LNCAP (cell line): ENCODE results near the gene TROAP.

Source experiments
- TF ChIP-seq, protein P1 (sequence below): fragments of 450-650 bp; IDR thresholded peaks from 2 replicates; pipeline ENCODE4 v1.5.1; 2017; ENCODE audit warnings: mild to moderate bottlenecking

TROAP gene

DNA sequence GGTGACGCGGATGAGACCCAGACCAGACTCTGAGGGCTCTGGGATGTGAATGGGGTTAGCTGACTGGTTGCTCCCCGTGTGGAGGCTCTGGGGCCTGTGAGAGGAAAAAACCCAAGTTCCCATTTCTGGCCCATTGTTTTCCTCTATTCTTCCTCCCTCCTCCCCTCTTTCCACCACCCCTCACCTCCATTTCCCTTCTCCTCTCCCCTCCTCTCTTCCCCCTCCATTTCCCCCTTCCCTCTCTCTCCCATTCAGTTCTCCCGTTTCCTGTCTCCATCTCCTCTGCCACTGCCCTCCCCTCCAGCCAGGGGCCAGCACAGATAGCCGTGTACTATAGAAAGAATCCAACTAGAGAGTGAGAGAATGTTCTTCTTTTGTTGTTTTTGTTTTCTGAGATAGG, 40.8 kb upstream of the TROAP start:
- TF ChIP-seq, protein P1, sequence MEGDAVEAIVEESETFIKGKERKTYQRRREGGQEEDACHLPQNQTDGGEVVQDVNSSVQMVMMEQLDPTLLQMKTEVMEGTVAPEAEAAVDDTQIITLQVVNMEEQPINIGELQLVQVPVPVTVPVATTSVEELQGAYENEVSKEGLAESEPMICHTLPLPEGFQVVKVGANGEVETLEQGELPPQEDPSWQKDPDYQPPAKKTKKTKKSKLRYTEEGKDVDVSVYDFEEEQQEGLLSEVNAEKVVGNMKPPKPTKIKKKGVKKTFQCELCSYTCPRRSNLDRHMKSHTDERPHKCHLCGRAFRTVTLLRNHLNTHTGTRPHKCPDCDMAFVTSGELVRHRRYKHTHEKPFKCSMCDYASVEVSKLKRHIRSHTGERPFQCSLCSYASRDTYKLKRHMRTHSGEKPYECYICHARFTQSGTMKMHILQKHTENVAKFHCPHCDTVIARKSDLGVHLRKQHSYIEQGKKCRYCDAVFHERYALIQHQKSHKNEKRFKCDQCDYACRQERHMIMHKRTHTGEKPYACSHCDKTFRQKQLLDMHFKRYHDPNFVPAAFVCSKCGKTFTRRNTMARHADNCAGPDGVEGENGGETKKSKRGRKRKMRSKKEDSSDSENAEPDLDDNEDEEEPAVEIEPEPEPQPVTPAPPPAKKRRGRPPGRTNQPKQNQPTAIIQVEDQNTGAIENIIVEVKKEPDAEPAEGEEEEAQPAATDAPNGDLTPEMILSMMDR, result no peak

DNA sequence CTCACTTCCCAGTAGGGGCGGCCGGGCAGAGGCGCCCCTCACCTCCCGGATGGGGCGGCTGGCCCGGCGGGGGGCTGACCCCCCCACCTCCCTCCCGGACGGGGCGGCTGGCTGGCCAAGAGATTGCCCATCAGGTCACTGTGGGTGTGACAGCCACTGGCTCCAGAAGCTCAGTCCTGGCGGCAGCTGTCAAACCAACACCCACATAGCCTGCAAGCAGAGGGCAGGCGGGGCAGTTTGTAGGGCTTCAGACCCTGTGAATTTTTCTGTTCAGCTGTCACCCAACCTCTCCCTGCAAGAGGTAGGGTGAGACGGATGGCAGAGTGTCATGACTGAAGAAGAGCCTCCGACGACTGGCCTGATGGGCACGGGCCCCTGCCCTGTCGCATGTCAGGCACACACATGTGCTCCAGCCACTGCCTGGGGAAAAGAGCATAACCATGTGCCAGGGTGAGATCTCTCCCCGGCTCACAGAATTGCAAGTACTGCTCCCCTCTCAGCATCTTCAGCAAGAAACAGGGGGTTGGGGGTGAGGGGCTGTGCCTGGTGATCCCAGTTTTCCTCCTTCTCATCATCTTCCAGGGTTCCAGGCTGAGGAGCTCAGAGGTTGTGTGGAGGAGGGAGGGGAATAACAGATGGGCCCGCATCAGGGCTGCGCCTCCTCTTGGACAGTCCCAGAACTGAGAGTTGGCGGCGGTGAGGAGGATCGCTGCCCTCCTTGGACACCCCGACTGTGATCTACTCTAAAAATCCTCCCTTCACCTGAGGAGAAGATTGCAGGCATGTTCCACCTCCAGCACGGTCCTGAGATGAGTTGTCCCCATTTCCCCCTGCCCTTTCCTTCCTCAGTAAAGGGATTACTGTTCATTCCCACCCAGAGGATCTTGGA, 39.3 kb upstream of the TROAP start:
- TF ChIP-seq, protein P1, result no peak

DNA sequence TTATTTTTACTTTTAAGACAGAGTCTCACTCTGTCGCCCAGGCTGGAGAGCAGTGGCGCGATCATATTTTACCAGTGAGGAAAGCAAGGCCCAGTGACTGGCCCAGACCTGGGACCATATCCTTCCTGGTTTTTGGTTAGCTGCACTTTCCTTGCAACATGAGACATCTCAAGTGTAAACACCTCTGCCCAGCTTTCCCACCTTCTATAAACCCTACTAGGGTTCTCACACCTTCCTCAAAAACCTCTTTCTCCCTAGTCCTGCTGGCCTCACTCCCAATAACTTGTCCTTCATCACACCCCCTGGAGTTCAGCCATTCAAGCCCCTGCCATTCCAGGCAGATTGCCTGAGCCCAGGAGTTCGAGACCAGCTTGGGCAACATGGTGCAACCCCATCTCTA, 38.4 kb upstream of the TROAP start:
- TF ChIP-seq, protein P1, result no peak

DNA sequence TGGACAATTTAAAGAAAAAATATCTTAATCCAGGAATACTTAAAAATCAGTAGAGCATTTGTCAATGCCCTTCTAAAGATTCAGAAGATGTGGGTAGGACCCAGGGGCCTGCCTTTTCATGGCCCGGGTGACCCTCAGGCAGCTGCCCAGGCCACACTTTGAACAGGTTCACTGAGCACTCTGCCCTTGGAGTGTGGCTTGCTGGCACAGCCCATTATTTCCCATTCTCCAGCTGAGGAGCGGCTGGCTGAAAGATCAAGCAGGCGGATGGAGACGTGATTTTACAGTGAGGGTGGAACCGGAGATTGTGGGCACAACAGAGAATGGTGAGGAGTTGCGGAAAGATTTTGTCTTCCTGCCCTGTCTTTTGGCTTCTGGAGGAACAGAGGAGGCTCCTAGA, 35.2 kb upstream of the TROAP start:
- TF ChIP-seq, protein P1, result no peak

DNA sequence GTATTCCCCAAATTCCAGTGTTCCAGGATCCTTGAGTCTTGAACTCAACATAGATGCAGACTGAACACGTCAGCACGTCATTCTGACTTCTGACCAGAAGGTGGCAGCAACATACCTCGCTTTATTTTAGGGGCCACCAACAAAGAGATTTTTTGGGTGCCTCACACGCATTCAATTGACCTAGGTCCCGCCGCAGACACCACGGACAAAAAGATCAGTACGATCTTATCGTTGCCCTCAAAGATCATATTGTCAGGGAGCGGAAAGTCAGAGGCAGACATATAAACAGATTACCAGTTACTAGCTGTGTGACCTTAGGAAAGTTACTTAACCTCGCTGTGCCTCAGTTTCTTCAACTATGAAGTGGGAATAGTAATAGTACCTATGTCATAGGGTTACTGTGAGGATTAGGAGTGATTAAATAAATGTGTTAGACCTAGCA, 34.6 kb upstream of the TROAP start:
- TF ChIP-seq, protein P1, result peak; percentile 89

DNA sequence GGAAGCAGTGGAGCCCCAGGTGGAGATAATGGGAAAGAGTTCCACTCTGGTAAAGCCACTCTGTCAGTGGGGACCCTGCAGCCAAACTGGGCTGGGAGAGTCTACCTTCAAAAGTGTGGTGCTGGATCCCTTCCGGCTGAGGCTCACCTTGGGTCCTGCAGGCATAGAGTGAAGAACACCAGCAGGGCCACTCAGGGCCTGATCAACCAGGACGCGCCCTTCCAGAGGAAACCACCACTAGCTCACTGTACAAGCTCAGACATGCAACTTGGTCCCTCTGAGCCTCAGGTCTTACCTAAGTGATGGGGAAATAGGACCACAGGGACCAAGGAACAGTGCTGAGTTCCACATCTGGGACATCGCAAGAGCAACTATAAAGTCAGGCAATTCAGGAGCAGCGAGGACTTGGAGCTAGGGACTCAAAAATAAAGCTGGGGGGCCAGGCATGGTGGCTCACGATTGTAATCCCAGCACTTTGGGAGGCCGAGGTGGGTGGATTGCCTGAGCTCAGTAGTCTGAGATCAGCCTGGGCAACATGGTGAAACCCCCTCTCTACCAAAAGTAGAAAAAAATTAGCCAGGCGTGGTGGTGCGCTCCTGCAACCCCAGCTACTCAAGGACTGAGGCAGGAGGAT, 34.0 kb upstream of the TROAP start:
- TF ChIP-seq, protein P1, result no peak

DNA sequence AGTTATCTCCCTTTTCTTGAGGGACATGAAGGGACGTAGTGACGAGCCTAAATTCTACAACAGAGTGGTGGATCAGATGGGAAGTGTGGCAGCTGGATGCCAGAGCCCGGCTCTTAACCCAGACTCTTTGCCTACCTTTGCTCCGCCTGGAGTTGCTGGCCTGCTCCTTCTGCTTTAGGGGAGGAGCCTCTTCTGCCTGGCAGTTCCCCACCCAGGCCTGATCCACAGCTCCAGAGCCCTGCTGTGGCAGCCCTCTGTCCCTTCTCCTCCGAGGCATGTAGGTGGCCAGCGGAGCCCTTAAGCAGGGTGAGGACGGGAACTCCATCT, 30.4 kb upstream of the TROAP start:
- TF ChIP-seq, protein P1, result no peak
